Measurements from ENCODE around the gene TTLL8.

- TF ChIP-seq CTCF (conservative IDR thresholded peaks at IDR 0.05; ENCODE audit: low read length) (no peak), EZH2phosphoT487 (IDR thresholded peaks at IDR 0.05; ENCODE audit: borderline replicate concordance, low read depth, low read length) (no peak)
Observed at GRCh38 chr22:50090412-50090714, 32.3 kb upstream of the TTLL8 start.
